GM19239 (cell line): ENCODE results near the gene UBA7.
"Not testable (repeated sequence)": the region's sequence is repeated elsewhere in the genome, so short reads cannot be mapped to it uniquely, and the experiment has no call there.

Experiments used
- DNase-seq: peaks from one replicate; pipeline ENCODE4 v3.0.0; 2011; ENCODE audit warnings: low spot score; ENCODE audit not compliant: insufficient read length
- FAIRE-seq: peaks from 2 replicates; lab custom pipeline; 2011; peaks lifted over from hg19 to GRCh38; lab: Jason Lieb, UNC

The UBA7 gene, protein sequence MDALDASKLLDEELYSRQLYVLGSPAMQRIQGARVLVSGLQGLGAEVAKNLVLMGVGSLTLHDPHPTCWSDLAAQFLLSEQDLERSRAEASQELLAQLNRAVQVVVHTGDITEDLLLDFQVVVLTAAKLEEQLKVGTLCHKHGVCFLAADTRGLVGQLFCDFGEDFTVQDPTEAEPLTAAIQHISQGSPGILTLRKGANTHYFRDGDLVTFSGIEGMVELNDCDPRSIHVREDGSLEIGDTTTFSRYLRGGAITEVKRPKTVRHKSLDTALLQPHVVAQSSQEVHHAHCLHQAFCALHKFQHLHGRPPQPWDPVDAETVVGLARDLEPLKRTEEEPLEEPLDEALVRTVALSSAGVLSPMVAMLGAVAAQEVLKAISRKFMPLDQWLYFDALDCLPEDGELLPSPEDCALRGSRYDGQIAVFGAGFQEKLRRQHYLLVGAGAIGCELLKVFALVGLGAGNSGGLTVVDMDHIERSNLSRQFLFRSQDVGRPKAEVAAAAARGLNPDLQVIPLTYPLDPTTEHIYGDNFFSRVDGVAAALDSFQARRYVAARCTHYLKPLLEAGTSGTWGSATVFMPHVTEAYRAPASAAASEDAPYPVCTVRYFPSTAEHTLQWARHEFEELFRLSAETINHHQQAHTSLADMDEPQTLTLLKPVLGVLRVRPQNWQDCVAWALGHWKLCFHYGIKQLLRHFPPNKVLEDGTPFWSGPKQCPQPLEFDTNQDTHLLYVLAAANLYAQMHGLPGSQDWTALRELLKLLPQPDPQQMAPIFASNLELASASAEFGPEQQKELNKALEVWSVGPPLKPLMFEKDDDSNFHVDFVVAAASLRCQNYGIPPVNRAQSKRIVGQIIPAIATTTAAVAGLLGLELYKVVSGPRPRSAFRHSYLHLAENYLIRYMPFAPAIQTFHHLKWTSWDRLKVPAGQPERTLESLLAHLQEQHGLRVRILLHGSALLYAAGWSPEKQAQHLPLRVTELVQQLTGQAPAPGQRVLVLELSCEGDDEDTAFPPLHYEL

DNA sequence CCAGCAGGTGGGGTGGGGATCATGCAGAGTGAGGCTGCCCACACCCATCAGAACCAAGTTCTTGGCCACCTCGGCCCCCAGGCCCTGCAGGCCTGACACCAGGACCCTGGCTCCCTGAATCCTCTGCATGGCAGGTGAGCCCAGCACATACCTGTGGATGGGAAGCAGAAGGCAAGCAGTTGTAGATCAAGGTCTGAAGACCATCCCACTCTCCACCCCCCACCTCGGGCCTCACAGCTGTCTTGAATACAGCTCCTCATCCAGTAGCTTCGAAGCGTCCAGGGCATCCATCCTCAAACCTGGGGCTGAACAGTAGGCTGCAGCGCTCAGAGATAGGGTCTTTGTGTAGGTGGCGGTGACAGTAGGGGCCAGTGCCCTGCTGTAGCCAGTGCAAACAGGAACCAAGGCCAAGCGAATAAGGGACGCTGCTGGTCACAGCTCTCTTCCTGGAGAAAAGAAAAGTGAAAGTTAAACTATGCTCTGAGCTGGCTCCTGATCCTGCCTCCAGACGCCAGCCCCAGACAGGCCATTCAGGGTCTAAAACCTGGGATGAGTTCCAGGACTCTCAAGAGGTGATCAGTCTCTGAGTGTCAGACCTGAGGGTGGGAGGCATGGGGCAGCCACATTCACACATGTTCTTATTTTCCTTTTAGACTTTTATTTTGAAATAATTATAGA lies at the start of gene UBA7:
Gene UBA7, minus strand, starts transcription at position 457 of the 678 bp plus-strand sequence. Its CDS starts 166 bp downstream, at position 291.
- DNase-seq (peak; percentile 77), FAIRE-seq (peak; percentile 97)

DNA sequence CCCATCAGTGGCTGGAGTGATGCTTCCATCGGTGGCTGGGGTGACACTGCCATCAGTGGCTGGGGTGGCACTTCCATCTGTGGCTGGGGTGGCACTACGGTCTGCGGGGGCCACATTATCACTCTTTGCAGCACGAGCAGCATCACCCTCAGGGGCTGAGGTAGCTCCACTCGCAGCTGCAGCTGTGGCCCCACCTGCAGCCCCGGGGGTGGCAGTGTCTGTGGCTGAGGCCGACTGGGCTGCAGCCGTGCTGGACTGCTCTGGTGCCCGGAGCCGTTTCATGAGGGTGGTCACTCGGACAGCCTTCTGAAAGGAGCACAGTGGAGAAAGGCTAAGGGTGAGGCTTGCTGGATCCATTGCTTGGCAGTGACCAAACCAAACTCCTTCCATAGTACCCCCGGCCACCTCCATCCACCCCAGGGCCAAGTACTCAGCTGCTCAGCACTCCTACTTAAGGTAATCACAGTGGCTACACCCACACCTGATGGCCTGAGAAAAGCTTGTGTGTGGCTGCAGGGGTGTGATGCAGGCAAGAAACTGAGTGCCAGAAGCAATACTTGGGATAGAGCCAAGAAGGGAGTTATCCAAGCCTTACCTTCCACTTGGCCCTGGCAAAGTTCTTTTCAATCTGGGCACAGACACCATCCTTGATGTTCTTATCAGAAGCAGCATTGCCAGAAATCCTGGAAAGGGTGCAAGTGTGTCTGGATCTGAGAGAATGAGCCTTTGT lies 46.0 kb upstream of the UBA7 start:
- DNase-seq = no peak
- no peak for FAIRE-seq

DNA sequence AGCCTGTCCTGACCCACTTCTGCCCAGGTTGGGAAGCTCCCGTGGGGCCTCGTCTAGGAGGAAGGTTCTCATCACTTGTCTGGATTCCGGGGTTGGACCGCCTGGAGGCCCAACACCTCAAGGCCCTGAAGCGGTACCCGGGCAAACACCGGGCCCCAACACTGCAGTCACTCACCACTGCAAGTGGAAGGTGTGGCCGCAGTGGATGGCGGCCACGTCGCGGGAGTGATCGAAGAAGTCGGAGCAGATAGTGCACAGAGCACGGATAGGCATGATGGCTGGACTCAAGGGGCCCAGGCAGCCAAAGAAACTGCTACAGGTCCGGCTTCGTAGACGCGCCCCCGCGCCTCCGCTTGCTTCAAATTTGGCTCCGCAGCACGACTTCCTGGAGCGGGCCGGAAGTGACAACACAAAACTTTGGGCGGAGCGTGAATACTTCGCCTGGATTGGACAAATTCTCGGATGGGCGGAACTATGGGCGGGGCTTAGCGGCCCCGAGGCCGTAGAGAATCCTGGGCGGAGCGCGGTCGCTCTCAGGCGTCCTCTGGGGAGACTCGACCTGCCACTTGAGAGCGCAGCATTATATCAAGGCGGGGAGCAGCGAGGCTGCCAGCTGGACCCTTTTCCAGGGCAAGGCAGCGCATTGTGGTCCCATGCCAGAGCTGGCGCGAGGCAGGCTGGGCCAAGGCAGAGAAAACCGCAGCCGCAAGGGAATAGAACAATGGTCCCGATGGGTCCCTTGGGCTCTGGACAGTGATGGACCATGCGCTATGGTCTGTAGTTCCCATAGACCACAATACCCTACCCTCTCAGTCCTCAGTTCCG lies 42.6 kb upstream of the UBA7 start, which contains the start of gene TRAIP:
Gene TRAIP, minus strand, starts transcription at position 384 of the 825 bp plus-strand sequence. Its CDS starts 111 bp downstream, at position 273.
- FAIRE-seq (peak; percentile 97), DNase-seq (peak; percentile 97)

DNA sequence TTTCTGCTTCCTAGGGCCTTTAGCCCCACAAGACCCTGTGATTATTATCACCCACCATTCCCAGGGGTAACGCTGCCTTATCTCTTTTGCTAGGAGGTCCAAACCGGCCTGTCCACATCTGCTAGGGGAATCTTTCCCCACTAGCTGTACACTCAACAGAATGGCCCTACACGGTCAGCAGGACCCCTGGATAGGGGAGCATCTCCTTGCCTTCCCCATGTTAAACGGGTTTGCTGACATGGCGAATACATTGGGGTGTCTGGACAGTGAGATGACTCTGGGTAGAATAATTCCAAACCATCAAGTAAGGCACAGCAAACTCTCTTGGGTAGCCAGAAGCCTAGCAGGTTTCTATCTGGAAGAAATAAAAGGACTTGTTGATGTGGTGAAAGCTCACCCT lies 41.9 kb upstream of the UBA7 start:
- FAIRE-seq = no peak

DNA sequence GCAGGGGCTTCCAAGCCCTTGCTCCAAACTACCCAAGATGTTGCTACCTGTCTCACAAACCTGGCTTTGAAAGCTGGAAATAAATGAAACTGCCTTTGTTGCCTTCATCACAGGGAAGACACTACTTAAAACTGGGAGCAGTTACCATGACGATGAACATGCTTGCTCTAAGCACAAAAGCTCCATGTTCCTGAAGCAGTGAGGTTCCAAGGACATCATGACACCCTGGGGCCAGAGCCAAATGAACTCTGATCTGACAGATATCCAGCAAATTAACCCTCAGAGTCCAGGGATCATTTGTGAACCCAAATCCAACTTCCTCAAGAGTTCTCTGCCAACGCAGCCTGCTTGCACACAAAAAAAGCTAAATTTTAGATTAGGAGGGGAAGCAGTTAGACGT lies 31.9 kb upstream of the UBA7 start:
- FAIRE-seq (no peak), DNase-seq (no peak)

More for the DNA sequence above, 41.9 kb upstream of the UBA7 start:
- DNase-seq = no peak

DNA sequence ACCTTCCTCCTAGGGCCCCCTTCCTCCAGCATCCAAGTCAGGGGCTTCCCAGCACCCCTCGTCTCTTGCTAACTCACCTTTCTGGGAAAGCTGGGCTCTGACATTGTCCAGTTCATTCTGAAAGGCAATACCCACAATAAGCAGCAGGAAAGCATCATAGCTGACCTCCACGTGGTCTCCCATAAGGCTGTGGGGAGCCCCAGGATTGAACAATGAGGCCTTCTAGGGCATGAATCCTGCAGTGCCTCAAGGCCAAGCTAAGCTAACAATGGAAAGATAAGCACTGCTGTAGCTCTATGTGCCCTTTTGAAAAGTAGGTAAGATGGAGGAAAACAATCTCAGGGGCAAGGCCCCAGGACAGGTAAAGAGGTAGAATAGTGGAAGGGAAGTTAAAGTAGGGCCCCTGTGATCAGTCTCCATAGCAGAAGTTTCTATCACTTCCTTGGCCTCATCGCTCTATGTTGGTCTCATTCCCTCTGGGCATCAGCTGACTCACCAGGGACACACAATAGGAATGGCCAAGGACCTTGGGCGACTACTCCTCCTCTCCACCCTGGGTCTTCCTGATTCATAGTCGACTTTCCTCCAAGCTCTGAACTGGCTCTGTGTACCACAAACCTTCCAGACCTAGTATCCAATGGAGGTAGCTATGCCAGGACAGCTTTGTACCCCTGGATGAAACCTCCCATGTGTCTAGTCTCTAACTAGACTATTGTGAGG lies 30.9 kb upstream of the UBA7 start:
- FAIRE-seq (no peak), DNase-seq (no peak)

DNA sequence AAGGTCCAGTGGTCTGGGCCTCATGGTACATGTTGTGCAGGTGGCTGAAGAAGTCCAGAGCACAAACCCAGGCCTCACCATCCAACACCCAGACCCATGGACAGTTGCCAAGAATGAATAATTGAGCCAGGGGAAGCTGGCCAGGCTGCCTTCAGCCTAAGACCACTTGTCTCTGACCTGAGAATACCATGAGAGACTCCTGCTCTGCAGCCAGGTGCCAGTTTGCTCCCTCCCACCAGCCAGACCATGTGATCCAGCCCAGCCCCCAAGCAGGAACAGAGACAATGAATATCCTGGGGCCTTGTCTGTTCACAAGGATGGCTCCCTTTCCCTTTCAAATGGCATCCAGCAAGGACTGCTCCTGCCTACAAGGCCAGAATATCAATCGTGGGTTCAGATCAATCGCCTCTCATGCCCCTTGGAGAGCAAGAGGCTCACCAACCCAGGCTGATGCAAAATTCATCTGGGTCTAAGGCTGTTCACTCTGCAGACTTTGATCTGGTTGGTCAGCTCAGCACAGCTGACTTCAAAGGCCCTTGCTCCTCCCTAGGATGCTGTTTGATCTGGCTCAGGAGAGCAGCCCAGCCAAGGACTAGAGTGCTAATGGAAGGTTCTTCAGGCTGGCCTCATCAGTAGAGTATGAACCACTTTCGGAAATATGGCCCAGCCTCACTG lies 29.2 kb upstream of the UBA7 start:
- FAIRE-seq (no peak), DNase-seq (no peak)

DNA sequence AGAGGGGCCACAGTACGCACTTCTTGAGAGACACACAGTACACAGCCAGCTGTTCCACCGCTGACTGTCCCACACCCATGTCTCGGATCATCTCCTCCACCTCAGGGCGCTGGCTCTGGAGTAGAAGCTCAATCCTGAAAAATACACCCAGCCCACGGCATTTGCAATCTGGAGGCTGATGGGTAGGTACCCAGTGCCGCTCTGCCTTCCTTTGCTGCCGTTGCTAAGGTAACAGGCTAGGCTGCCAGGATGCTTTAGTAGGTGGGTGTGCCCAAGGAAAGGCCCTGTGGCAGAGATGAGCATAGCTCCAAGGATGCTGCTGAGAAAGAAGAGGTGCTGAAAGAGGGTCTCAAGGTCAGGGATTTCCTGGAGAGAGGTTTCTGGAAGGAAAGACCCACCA lies 28.1 kb upstream of the UBA7 start:
- no peak for FAIRE-seq
- DNase-seq = no peak

DNA sequence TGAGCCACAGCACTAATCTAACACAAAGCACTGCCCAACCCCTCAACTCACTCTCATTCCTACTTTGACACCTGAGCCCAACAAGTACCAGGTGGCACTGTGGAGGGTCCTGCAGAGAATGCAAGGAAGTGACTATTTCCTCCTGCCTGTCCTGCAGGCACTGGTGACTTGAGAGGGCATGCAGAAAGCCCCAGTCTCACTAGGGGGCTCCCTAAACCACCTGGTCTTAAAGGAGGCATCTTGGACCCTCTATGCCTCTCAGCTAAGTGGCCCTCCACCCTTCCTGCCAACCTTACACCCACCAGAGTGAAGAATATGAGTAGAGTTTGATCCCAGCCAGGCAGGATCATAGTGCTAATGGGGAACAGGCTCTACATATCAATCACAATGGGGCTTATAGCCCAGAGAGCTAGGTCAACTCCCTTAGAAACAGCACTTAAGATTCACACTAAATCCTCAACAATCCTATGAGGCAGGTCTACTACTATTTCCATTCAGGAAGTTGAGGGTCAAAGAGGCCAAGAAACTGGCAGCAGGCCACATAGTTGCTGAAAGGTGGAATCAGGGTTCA lies 27.5 kb upstream of the UBA7 start:
- no peak for FAIRE-seq

DNA sequence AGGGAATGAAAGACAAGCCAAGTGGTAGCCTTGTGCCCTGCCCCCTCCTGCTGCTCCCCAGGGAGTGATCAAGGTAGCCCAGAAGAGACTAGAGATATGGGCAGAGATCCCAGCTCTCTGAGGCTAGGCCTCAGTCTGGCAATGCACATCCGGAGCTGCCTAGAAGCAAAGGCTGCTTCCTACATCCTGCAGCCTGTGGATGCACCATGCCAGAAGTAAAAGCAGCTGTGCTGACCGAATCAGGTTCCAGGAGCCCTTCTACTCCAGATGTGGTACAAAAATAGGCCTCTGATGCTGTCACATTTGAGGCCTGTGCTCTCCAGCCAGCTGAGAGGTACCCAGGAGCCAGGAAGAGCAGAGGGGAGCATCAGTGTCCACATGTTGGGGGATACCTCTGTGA lies 26.6 kb upstream of the UBA7 start:
- no peak for DNase-seq
- FAIRE-seq = no peak

More for the DNA sequence above, 27.5 kb upstream of the UBA7 start:
- DNase-seq = no peak

DNA sequence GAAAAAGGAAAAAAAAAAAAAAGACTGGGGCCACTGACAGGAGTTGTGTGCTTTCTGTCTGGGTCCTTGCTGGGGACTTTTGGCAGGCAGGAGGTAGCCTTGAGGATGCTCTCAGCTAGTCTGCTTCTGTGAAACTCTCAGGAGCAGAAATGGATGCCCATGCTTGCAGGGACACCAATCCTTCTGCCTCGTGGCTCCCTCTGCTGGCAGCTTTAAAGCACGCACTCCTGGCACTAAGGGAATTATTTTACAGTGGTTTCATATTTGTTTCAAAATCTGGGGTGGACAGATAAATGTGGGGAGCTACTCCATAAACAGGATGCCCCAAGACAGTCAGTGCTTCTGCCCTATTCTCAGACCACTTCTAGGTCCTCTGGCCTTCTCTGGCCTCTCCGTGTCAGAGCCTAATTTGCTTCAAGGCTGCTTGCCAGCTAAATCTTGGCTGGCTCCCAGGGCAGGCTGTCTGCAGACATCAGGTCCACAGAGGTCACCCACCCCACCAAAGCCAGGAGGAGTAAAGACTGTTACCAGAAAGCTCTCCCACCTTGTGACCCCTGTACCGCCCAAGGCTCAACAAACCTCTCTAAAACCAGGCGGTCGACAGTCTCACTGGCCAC lies 25.5 kb upstream of the UBA7 start:
- FAIRE-seq = peak; percentile 90
- DNase-seq = peak; percentile 71

DNA sequence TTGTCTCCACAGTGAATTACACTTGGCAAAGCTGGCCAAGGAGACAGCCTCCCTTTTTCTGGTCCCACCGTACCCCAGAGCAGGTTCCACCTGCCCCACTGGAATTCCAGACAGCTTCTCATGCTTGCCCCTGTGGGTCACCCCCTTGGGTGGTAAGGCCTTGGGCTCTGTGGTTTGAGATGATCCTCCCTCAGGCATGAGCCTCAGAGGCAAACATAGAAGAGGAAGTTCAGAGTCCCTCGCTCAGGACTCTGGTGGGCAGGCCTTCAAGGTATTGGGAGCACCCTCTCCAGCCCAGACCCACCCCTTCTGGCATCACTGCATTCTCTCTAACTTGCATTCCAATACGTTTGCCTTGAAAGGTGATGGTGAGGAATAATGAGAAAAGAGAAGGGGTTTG lies 17.6 kb upstream of the UBA7 start:
- FAIRE-seq (no peak), DNase-seq (no peak)

DNA sequence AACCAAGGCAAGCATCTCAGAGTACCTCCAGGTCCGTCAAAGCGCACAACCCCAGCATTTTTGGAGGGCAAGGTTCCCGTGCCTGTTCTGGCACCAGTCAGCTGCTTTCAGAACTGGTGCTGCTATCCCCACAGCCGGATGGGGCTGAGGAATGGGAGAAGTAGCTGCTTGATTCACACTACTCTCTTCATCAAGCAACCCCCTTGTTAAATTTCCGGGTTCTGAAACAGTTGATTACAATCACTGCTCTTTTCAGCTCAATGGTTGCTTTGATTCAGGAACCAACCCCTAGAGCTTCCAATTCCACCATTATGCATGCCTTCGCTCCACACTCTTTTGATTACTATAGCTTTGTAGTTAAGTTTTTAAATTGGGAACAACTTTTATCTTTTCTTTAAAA lies 12.3 kb upstream of the UBA7 start:
- DNase-seq = no peak
- FAIRE-seq = no peak

DNA sequence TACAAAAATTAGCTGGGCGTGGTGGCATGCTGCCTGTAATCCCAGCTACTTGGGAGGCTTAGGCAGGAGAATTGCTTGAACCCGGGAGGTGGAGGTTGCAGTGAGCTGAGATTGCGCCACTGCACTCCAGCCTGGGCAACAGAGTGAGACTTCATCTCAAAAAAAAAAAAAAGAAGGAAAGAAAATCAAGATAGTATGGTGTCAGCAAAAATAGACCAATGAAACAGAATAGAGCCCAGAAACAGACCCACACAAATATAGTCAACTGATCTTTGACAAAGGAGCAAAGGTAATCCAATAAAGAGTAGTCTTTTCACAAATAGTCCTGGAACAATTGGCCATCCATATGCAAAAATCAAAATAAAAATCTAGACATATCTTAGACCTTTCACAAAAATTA lies 9.4 kb upstream of the UBA7 start:
- FAIRE-seq, DNase-seq: not testable (repeated sequence)

DNA sequence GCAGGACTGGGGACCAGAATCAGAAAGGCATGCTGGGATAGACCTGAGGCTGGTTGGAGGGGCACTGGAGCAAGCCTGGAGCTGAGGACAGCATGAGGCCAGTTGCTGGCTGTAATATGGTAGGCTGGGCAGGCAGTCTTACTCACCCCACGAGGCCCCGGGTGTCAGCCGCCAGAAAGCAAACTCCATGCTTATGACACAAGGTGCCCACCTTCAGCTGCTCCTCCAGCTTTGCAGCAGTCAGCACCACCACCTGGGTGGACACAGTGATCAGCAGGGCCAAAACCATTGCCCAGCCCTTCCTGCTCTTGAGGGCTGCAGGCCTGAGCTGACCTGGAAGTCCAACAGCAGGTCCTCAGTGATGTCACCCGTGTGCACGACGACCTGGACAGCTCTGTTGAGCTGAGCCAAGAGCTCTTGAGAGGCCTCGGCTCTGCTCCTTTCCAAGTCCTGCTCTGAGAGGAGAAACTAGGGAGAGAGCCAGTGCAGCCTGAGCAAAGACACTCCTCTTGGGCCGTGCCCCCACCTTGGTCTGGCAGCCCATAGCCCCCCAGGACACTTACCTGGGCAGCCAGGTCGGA lies 747 bp downstream of the UBA7 start:
- peak; percentile 31 for FAIRE-seq
- no peak for DNase-seq

DNA sequence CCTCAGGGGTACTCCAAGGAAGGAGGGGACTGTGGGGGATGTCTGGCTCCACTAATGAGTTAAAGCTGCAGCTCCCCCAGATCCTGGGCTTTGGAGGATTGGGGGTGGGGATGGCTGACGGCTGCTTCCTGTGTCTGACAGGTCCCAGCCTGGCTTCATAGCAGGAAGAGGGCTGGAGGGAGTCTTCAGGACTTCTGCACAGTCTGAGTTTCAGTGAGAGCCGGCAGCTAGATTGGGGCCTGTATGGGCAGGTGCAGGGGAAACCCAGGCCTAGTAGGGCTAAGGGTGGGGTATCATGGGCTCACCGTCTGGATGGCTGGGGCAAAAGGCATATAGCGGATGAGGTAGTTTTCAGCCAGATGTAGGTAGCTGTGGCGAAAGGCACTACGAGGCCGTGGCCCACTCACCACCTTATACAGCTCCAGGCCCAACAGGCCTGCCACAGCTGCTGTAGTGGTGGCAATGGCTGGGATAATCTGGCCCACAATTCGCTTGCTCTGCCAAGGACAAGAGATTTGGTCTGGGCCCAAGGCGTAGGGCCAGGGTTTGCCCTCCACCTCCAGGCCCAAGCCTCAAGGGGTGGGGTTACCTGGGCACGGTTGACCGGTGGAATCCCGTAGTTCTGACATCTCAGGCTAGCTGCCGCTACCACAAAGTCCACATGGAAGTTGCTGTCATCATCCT lies 6.2 kb downstream of the UBA7 start:
- FAIRE-seq (peak; percentile 45), DNase-seq (no peak)
